ENCODE measurements around the gene SORCS2.

- TF ChIP-seq EP300 (IDR thresholded peaks at IDR 0.05; ENCODE audit: borderline replicate concordance): no peak
- no peak for TF ChIP-seq TAF1 (IDR thresholded peaks at IDR 0.05; ENCODE audit: low read depth)
- no peak for TF ChIP-seq CEBPB (IDR thresholded peaks at IDR 0.05)
- no peak for TF ChIP-seq MAX (IDR thresholded peaks at IDR 0.05)
- no peak for TF ChIP-seq TCF12 (IDR thresholded peaks at IDR 0.05; ENCODE audit: low read depth)
- no peak for TF ChIP-seq YY1 (IDR thresholded peaks at IDR 0.05; ENCODE audit: low read depth)
Observed at GRCh38 chr4:7399440-7400234, 207.3 kb downstream of the SORCS2 start.

All from Ishikawa (cell line).